Body of pancreas (tissue), 4 donors: ENCODE measurements around the gene HNRNPA3. TPM values are rescaled to one million over a fixed set of nuclear protein-coding genes. Genes with fewer than 3 reads are reported as not detected.

Source experiments
- ATAC-seq: fragments of 150-250 bp; one replicate; pipeline ENCODE4 v1.9.1; 2016
- DNase-seq, 4 donors: peaks; one replicate each; pipeline ENCODE4 v3.0.0-alpha.2; 2019
- H3K27ac ChIP-seq, 4 donors: fragments of 200-600 bp; sonication (generic); 1 replicate in 3 of 4; 2 replicates in 1 of 4; pipeline versions ENCODE4 v1.5.1 to v1.6.1; 2016 to 2019; ENCODE audit warnings: mild to moderate bottlenecking in 1 of 4, mixed read lengths in 1 of 4, moderate library complexity in 1 of 4
- H3K27me3 ChIP-seq, 2 donors: fragments of 200-600 bp; sonication (generic); one replicate each; pipeline ENCODE4 v1.6.0; 2016; ENCODE audit warnings: mild to moderate bottlenecking in 1 of 2
- H3K36me3 ChIP-seq, 2 donors: fragments of 200-600 bp; sonication (generic); replicated peaks in 1 of 2; 2 replicates each; pipeline ENCODE4 v1.5.1; 2016; ENCODE audit warnings: low read depth in 2 of 2; ENCODE audit not compliant: insufficient read depth in 1 of 2
- H3K4me1 ChIP-seq: fragments of 200-600 bp; sonication (generic); one replicate; pipeline ENCODE4 v1.6.0; 2016
- H3K4me3 ChIP-seq, 2 donors: fragments of 200-600 bp; sonication (generic); 1 replicate in 1 of 2; 2 replicates in 1 of 2; pipeline ENCODE4 v1.5.1; 2016 to 2019
- H3K9me3 ChIP-seq, 3 donors: fragments of 200-600 bp; sonication (generic); 1 replicate in 2 of 3; 2 replicates in 1 of 3; pipeline ENCODE4 v1.5.1; 2016
- CTCF ChIP-seq, 7 experiments: fragments of 450-650 bp in 4 of 7; fragments of 200-600 bp in 3 of 7; sonication (generic) in 3 of 7; IDR thresholded peaks; one replicate each; pipeline ENCODE4 v1.5.1; 2016 to 2019; ENCODE audit warnings: antibody characterized with exemption in 7 of 7
- POLR2A ChIP-seq, 3 donors: fragments of 450-650 bp; IDR thresholded peaks; one replicate each; pipeline ENCODE4 v1.6.1; 2016; ENCODE audit warnings: antibody characterized with exemption in 3 of 3, mild to moderate bottlenecking in 2 of 3
- WGBS, 2 donors: methylation state at CpG; one replicate each; pipeline ENCODE4 v1.1.5; 2017; 5-methylcytosine and 5-hydroxymethylcytosine counted together
- intact Hi-C: fragments of 100-400 bp; cut with DNase I; formaldehyde crosslinking; loops from one replicate; pipeline ENCODE4 v1.15.1; 2023
- total RNA-seq, 2 donors: library from RNA; depleted of rRNA; stranded (reverse); fragments of >200 nt; gene quantifications; one replicate each; pipeline ENCODE4 v1.1.0, GENCODE V29; 2016

Gene HNRNPA3
- total RNA-seq, 2 donors from 2014 or later: 44.1 to 58.0 TPM

GRCh38 chr2:177247693-177248262, 35.2 kb downstream of the HNRNPA3 start:
- Histone ChIP-seq H3K4me3 (no peak overlapping the region), H3K9me3 (no peaks in the 10 kb centered on the region), H3K36me3 (no peaks in the 10 kb centered on the region), H3K27me3 (no peaks in the 10 kb centered on the region), H3K4me1 (peaks cover 79% of the 10 kb centered on the region), H3K27ac (peak overlapping the region in 1 of 4 donors; percentile 29)
- no peak for TF ChIP-seq POLR2A (IDR thresholded peaks at IDR 0.05)
- no peak for TF ChIP-seq CTCF (IDR thresholded peaks at IDR 0.05)
- DNase-seq: no peak
- no peak for ATAC-seq
- intact Hi-C loops: no loop called here
- 61 to 63% methylated on average over 6 of the region's 6 CpGs for WGBS, 2 donors

- no peaks in the 10 kb centered on the region for H3K9me3 ChIP-seq
- intact Hi-C loops: no loop called here
- H3K4me3 ChIP-seq: no peak overlapping the region
- DNase-seq (no peak), ATAC-seq (no peak)
- no peak for TF ChIP-seq POLR2A (IDR thresholded peaks at IDR 0.05)
- no peak for TF ChIP-seq CTCF (IDR thresholded peaks at IDR 0.05)
- 91 to 96% methylated on average over 7 of the region's 7 CpGs for WGBS, 2 donors
- H3K27me3 ChIP-seq: no peaks in the 10 kb centered on the region
- H3K36me3 ChIP-seq: no peaks in the 10 kb centered on the region
- H3K4me1 ChIP-seq: peaks cover 83% of the 10 kb centered on the region
- no peak overlapping the region for H3K27ac ChIP-seq
Observed at GRCh38 chr2:177249038-177249437, 36.4 kb downstream of the HNRNPA3 start.

DNA sequence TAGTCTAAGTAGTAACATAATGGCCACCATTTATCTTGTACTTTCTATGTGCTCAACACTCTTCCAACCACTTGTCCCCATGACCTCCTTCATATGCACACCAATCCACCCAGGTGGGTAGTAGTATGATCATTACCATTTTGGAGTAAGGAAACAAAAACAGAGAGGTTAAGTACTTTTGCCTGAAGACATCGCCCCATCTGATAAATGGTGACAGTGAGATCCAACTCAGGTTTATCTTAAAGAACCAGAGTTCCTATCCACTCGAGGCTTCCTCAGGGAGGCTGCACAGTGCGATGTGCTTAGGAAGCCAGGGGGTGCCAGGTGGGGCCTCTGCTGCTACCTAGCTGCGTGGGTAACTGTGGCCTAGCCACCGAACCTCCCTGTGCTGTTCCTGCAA, 37.9 kb downstream of the HNRNPA3 start:
- Histone ChIP-seq H3K36me3 (no peaks in the 10 kb centered on the region), H3K4me3 (no peak overlapping the region), H3K27ac (no peak overlapping the region), H3K9me3 (no peaks in the 10 kb centered on the region), H3K27me3 (no peaks in the 10 kb centered on the region), H3K4me1 (peaks cover 86% of the 10 kb centered on the region)
- 74 to 80% methylated on average over 4 to 5 of the region's 5 CpGs for WGBS, 2 donors
- intact Hi-C loops: no loop called here
- ATAC-seq: no peak
- DNase-seq: no peak
- TF ChIP-seq POLR2A (IDR thresholded peaks at IDR 0.05) (no peak), CTCF (IDR thresholded peaks at IDR 0.05) (no peak)

GRCh38 chr2:177251165-177251542, 38.6 kb downstream of the HNRNPA3 start:
- intact Hi-C loops: no loop called here
- Histone ChIP-seq H3K27ac (peak overlapping the region in 1 of 4 donors; percentile 45), H3K4me3 (no peak overlapping the region), H3K27me3 (no peaks in the 10 kb centered on the region), H3K9me3 (no peaks in the 10 kb centered on the region), H3K36me3 (no peaks in the 10 kb centered on the region), H3K4me1 (peaks cover 86% of the 10 kb centered on the region)
- no peak for ATAC-seq
- no peak for DNase-seq
- TF ChIP-seq CTCF (IDR thresholded peaks at IDR 0.05) (no peak), POLR2A (IDR thresholded peaks at IDR 0.05) (no peak)
- WGBS, 2 donors: 91 to 94% methylated on average over 3 of the region's 3 CpGs

GRCh38 chr2:177252808-177253531, 40.4 kb downstream of the HNRNPA3 start:
- H3K27me3 ChIP-seq: no peaks in the 10 kb centered on the region
- H3K36me3 ChIP-seq: no peaks in the 10 kb centered on the region
- peaks cover 85% of the 10 kb centered on the region for H3K4me1 ChIP-seq
- intact Hi-C loops: no loop called here
- peak overlapping the region in 2 of 4 donors; percentile 45 to 52 for H3K27ac ChIP-seq
- 80 to 83% methylated on average over 5 of the region's 5 CpGs for WGBS, 2 donors
- DNase-seq (no peak), ATAC-seq (no peak)
- TF ChIP-seq POLR2A (IDR thresholded peaks at IDR 0.05) (no peak), CTCF (IDR thresholded peaks at IDR 0.05) (no peak)
- no peaks in the 10 kb centered on the region for H3K9me3 ChIP-seq
- H3K4me3 ChIP-seq: no peak overlapping the region
